HL-60 (cell line): ENCODE data around the gene COX6A2.
"Not testable (repeated sequence)": the region's sequence is repeated elsewhere in the genome, so short reads cannot be mapped to it uniquely, and the experiment has no call there.

Experiments
- DNase-seq, 2 experiments: peaks; one replicate each; pipeline ENCODE4 v3.0.0-alpha.2; 2010 to 2020; ENCODE audit warnings: low read depth in 1 of 2, low spot score in 1 of 2
- H3K27ac ChIP-seq: fragments of 250-450 bp; sonication (Bioruptor Pico); replicated peaks from 2 replicates; pipeline ENCODE4 v1.5.1; 2020; ENCODE audit warnings: mild to moderate bottlenecking, moderate library complexity
- H3K27me3 ChIP-seq: fragments of 250-450 bp; sonication (Bioruptor Pico); 2 replicates; pipeline ENCODE4 v1.5.1; 2021; ENCODE audit warnings: mild to moderate bottlenecking, moderate library complexity; ENCODE audit not compliant: insufficient read depth, poor library complexity, severe bottlenecking
- H3K4me3 ChIP-seq: replicated peaks from 2 replicates; pipeline ENCODE4 v1.5.1; 2011; ENCODE audit warnings: mild to moderate bottlenecking, control low read depth, low read length; ENCODE audit not compliant: insufficient read depth
- GABPA ChIP-seq: IDR thresholded peaks from 2 replicates; pipeline ENCODE4 v1.6.1; 2012; ENCODE audit warnings: low read depth
- POLR2AphosphoS5 ChIP-seq: IDR thresholded peaks from 2 replicates; pipeline ENCODE4 v1.6.1; 2012; ENCODE audit warnings: low read depth
- SPI1 ChIP-seq: IDR thresholded peaks from 2 replicates; pipeline ENCODE4 v1.6.1; 2012; ENCODE audit warnings: low read depth, mild to moderate bottlenecking, borderline replicate concordance
- TF ChIP-seq, protein P1 (sequence below): IDR thresholded peaks from one replicate; pipeline ENCODE4 v1.5.1; 2011; ENCODE audit warnings: low read length, control low read depth, inconsistent platforms; ENCODE audit not compliant: insufficient read depth
- TF ChIP-seq, protein P2 (sequence below): IDR thresholded peaks from 2 replicates; pipeline ENCODE4 v1.6.1; 2012; ENCODE audit warnings: low read depth; ENCODE audit not compliant: insufficient replicate concordance

Gene COX6A2

DNA sequence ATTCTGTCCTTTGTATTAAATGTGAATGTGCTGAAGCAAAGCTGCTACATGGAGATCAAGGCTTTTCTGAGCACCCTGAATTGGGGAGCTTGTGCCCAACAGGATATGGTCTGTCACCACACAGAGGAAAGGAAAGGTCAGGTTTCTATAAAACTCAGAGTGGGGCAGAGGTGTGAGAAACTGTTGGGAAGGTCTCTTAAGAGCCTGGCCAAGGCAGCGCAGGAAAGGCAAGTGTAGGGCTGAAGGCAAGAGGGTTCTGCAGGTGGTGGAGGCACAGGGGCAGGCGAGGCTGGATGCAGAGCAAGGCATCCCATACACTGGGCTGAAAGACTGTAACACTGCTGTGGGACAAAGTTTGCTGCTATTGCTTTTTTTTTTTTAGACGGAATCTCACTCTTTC, 8.1 kb downstream of the COX6A2 start:
- no peak overlapping the region for H3K4me3 ChIP-seq
- DNase-seq: no peak
- TF ChIP-seq, protein P1, sequence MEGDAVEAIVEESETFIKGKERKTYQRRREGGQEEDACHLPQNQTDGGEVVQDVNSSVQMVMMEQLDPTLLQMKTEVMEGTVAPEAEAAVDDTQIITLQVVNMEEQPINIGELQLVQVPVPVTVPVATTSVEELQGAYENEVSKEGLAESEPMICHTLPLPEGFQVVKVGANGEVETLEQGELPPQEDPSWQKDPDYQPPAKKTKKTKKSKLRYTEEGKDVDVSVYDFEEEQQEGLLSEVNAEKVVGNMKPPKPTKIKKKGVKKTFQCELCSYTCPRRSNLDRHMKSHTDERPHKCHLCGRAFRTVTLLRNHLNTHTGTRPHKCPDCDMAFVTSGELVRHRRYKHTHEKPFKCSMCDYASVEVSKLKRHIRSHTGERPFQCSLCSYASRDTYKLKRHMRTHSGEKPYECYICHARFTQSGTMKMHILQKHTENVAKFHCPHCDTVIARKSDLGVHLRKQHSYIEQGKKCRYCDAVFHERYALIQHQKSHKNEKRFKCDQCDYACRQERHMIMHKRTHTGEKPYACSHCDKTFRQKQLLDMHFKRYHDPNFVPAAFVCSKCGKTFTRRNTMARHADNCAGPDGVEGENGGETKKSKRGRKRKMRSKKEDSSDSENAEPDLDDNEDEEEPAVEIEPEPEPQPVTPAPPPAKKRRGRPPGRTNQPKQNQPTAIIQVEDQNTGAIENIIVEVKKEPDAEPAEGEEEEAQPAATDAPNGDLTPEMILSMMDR: no peak
- TF ChIP-seq, protein P2, sequence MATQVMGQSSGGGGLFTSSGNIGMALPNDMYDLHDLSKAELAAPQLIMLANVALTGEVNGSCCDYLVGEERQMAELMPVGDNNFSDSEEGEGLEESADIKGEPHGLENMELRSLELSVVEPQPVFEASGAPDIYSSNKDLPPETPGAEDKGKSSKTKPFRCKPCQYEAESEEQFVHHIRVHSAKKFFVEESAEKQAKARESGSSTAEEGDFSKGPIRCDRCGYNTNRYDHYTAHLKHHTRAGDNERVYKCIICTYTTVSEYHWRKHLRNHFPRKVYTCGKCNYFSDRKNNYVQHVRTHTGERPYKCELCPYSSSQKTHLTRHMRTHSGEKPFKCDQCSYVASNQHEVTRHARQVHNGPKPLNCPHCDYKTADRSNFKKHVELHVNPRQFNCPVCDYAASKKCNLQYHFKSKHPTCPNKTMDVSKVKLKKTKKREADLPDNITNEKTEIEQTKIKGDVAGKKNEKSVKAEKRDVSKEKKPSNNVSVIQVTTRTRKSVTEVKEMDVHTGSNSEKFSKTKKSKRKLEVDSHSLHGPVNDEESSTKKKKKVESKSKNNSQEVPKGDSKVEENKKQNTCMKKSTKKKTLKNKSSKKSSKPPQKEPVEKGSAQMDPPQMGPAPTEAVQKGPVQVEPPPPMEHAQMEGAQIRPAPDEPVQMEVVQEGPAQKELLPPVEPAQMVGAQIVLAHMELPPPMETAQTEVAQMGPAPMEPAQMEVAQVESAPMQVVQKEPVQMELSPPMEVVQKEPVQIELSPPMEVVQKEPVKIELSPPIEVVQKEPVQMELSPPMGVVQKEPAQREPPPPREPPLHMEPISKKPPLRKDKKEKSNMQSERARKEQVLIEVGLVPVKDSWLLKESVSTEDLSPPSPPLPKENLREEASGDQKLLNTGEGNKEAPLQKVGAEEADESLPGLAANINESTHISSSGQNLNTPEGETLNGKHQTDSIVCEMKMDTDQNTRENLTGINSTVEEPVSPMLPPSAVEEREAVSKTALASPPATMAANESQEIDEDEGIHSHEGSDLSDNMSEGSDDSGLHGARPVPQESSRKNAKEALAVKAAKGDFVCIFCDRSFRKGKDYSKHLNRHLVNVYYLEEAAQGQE: no peak
- TF ChIP-seq POLR2AphosphoS5: no peak
- TF ChIP-seq SPI1: no peak
- no peak overlapping the region for H3K27ac ChIP-seq
- H3K27me3 ChIP-seq: no peaks in the 10 kb centered on the region

DNA sequence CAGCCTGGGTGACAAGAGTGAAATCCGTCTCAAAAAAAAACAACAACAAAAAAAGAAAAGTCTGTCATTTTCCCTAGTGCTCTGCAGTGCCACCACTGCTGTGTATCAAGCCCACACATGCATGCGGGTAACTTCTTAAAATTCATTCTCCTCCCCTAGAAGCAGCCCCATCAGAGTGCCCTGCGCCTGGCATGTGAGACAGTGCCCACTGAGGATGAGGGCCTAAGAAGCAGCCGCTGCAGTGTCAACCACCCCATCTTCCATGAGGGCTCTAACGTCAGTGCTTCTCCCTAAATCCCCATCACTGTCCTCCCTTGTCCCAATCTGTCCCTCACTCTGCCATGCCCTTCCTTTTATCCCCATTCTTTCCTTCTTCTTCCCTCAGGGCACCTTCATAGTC, 10.2 kb downstream of the COX6A2 start:
- DNase-seq: no peak
- H3K27ac ChIP-seq: no peak overlapping the region
- H3K4me3 ChIP-seq: no peak overlapping the region
- no peaks in the 10 kb centered on the region for H3K27me3 ChIP-seq
- TF ChIP-seq, protein P2: no peak
- TF ChIP-seq SPI1: no peak
- TF ChIP-seq GABPA: no peak

DNA sequence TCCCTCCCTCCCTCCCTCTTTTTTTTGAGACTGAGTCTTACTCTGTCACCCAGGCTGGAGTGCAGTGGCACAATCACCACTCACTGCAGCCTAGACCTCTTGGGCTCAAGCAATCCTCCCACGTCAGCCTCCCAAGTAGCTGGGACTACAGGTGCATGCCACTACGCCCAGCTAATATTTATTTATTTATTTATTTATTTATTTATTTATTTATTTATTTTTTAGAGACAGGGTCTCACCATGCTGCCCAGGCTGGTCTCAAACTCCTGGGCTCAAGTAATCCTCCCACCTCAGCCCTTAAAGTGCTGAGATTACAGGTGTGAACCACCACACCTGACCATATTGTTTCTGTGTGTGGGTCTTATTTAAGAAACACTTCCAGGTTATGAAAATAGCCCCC, 11.1 kb downstream of the COX6A2 start:
- H3K27ac ChIP-seq, DNase-seq, H3K27me3 ChIP-seq, H3K4me3 ChIP-seq: not testable (repeated sequence)

DNA sequence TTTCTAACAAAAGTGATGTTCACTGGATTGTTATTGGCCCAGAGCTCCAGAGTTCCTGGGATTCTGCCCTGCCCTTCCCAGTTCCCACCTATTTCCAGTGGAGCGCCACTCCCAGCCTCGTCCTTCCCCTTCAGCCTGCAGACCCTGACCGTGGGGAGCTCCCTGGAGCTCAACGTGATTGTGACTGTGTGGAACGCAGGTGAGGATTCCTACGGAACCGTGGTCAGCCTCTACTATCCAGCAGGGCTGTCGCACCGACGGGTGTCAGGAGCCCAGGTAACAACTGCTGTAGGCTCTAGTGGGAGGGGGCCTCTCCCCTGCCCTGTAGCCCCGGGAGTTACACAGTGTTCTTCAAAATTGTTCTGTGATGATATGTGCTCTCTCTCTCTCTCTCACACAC, 11.8 kb downstream of the COX6A2 start:
- DNase-seq: no peak
- H3K4me3 ChIP-seq: no peak overlapping the region
- H3K27me3 ChIP-seq: no peaks in the 10 kb centered on the region
- H3K27ac ChIP-seq: no peak overlapping the region
- no peak for TF ChIP-seq SPI1
- TF ChIP-seq, protein P1: no peak
- no peak for TF ChIP-seq GABPA
- no peak for TF ChIP-seq POLR2AphosphoS5
- TF ChIP-seq, protein P2: no peak
